SK-N-MC (cell line): ENCODE data around the gene RNF41.

ENCODE experiments used
- EZH2 ChIP-seq: fragments of 200-600 bp; sonication (generic); IDR thresholded peaks from one replicate; pipeline ENCODE4 v1.6.1; 2017; ENCODE audit warnings: antibody characterized with exemption
- FOXP2 ChIP-seq: optimal IDR thresholded peaks from 2 replicates; pipeline ENCODE3; 2011; ENCODE audit warnings: mild to moderate bottlenecking, moderate library complexity; ENCODE audit not compliant: insufficient read depth; ENCODE audit errors: extremely low read length, control extremely low read depth
- POLR2AphosphoS5 ChIP-seq: IDR thresholded peaks from 2 replicates; pipeline ENCODE4 v1.6.1; 2012; ENCODE audit warnings: mild to moderate bottlenecking, low read depth, low read length, borderline replicate concordance

GRCh38 chr12:56197921-56198635, 23.6 kb downstream of the RNF41 start:
- TF ChIP-seq EZH2 (no peak), FOXP2 (no peak), POLR2AphosphoS5 (no peak)
